Inflammatory macrophage treated with lipopolysaccharide for 4 hours (primary cell): Measurements from ENCODE around the gene MYOC.
"Not testable (repeated sequence)": the region's sequence is repeated elsewhere in the genome, so short reads cannot be mapped to it uniquely, and the experiment has no call there.

Experiments used
- DNase-seq: peaks from one replicate; pipeline ENCODE4 v3.0.0-alpha.2; 2020

The MYOC gene

DNA sequence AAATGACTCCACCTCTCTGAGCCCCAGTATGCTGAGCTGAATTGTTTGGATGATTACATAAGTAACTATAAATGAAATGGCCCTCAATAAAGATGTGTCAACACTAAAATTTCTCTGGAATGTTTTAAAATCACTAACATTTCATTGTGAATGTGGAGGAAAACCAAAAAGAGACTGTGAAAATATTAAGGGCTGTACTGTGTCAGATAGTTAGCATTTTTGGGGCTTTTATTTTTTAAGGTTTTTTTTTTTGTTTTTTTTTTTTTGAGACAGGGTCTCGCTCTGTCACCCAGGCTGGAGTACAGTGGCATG lies 6.3 kb downstream of the MYOC start:
- no peak for DNase-seq

DNA sequence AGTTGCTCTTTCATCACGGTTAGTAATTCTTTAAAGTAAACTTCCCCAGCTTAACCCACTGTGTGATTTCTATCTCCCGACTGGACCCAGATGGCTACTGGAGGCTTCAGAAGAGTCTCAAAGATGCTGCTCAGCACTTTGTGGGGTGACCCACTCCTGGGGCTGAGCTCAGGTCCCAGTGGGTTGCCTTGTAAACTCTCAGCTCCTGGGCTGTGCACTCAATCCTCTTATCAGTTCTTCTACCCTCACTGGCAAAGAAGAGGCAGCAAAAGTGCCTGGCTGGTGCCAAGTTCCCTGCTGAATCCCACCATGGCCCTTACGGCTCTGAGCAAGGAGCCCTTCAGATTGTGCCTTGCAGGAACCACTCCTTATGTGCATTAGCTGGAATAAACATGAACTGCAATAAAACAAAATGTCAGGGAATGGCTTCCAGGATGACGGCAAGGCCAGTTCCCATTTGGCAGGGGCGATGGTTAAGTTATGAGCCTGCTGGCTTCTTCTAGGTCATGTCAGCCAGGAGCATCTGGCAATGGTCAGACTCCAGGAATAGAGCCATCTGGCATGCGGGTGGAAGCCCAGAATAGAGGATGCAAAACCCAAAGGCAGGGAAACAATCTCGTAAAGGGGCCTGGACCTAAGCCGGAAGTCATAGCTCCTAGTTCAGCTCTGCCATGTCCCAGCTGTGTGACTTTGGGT lies 6.8 kb downstream of the MYOC start:
- no peak for DNase-seq

DNA sequence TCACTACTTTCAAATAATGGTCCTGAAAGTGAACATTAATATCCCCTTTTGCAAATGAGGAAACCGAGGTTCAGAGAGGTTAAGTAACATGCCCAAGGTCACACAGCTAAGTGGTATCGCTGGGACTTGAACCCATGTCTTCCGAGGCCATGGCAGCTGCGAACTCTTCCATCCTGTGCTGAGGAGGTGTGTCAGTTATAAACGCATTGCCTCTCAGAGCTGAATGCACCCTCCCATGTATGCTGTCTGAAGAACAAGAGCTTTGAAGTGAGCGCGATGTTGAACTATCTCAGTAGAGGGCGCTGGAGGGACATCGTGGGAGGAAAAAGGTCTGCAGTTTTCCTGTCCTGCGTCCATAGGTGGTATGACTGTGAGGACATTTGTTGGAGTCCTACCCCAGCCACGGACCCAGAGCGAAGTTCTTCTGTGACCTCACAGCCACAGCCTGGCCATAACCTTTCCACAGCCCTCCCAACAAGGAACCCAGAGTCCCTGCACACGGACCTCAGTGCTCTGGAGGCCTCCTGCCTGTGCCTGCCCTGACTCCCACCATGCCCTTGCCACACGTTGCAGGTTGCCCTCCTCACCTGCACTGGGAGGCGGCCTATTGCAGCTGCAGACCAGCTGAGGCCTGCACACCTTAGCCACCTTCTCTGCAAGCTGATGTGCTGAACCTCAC lies 7.5 kb downstream of the MYOC start:
- DNase-seq, result peak; percentile 65

DNA sequence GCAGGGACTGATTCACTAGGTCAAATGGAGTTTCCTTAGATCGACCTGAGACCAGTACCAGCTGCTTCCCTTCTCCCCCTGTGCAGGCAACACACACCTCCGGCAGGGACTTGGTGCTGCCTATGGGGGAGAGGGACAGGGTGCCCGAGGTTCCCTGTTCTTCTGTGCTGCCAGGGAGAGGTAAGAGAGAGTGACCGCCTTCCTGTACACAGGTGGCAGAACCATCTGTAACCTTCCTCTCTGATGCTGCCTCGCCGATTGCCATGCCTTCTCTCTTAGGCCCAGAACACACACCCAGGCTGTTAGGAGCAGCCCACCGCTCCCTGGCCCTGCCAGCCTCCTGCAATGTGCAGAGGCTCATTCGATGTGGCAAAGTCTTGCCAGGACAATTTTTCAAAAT lies 9.3 kb downstream of the MYOC start:
- no peak for DNase-seq

DNA sequence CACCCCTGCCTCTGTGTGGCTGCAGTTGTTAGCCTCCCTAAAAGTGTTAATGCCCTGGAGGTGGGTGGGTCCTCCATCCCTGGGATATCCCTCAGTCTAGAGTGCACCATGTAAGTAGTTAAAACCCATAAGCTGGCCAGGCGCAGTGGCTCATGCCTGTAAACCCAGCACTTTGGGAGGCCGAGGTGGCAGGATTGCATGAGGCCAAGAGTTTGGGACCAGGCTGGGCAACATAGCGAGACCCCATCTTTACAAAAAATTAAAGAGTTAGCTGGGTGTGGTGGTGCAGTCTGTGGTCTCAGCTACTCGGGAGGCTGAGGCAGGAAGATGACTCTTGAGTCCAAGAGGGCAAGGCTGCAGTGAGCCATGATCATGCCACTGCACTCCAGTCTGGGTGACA lies 10.3 kb downstream of the MYOC start:
- DNase-seq, result no peak

DNA sequence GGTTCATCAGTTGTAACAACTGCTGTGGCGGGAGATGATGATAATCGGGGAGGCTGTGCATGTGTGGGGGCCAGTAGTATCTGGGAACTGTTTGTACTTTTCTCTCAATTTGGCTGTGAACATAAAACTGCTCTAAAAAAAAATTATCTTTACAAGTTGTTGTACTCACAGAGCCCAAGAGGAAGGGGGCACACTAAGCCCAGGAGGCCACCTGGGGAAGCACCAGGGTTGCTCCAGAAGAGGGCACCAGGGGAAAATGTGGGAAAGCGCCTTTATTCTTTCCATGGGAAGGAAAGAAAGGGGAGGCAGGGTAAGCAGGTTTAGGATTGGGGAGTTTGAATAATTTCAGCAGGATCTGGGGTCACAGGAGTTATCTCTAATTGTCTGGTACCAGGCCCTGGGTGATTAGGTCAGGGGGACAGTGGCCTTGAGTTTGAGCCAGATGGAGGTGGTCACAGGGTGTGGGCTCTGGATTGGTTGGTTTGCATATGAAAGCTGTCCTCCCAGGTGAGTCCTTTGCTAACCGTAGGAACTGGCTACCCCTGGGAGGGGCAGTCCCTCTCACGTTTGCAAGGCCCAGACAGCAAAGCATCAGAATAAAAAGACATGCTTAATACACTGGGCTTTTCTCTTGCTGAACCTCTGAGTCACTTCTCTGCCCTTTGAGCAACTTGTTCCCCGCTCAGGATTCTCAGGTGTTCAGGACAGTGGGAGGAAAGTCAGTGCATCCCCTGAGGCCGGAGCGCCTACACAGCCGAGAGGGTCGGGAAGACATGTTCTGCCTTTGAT lies 11.2 kb downstream of the MYOC start:
- no peak for DNase-seq

DNA sequence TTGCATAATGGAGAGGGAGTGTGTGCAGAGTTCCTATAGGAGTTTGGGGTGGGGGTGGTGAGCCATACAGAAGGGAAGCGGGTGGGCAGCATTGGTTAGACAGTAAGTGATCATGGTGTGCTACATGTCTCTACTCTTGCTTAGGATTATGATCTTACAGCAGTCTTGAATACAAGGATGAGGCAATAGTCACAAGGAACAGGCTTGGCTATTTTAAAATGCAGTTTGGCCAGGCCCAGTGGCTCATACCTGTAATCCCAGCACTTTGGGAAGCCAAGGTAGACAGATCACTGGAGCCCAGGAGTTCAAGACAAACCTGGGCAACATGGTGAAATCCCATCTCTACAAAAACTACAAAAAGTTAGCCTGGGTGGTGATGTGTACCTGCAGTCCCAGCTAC lies 12.3 kb downstream of the MYOC start:
- no peak for DNase-seq

GRCh38 chr1:171637928-171638576 lies 14.4 kb downstream of the MYOC start:
- DNase-seq, result no peak

DNA sequence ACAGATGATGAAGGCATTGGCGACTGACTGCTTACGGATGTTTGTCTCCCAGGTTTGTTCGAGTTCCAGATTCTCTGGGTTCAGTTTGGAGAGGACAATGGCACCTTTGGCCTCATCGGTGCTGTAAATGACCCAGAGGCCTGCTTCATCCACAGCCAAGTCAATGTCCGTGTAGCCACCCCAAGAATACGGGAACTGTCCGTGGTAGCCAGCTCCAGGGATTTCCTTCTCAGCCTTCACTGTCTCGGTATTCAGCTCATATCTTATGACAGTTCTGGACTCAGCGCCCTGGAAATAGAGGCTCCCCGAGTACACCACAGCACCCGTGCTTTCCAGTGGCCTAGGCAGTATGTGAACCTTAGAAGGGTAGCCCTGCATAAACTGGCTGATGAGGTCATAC lies 16.3 kb downstream of the MYOC start:
- no peak for DNase-seq

DNA sequence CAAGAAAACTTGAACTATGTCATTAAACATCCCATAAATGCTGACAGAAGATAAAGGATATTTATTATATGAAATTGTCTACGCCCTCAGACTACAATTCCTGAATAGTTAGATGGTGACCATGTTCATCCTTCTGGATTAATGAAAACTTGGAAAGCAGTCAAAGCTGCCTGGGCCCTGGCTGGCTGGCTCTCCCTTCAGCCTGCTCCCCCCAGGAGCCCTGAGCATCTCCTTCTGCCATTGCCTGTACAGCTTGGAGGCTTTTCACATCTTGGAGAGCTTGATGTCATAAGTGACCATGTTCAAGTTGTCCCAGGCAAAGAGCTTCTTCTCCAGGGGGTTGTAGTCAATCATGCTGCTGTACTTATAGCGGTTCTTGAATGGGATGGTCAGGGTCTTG lies 16.8 kb downstream of the MYOC start:
- DNase-seq, result no peak

- DNase-seq, result no peak
Observed at GRCh38 chr1:171628225-171628624, 24.3 kb downstream of the MYOC start.

DNA sequence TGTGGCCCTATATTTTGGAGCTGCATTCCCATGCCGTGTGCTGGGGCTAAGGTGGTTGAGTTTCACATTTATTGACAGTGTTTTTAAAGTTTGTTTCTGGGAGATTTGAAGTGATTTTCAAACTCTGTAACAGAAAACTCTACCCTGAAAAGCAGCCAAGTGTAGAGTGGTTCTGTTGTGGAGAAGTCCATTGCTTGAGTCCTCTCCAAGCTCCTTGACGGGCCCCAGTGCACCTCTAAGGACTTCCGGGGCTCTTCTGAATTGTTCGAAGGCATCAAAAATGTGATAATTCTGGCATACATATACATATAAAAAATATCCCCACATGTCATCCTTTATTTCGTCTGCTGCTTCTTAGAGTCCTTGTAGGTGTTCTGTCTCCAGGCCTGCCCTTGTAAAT lies 25.5 kb downstream of the MYOC start:
- no peak for DNase-seq

DNA sequence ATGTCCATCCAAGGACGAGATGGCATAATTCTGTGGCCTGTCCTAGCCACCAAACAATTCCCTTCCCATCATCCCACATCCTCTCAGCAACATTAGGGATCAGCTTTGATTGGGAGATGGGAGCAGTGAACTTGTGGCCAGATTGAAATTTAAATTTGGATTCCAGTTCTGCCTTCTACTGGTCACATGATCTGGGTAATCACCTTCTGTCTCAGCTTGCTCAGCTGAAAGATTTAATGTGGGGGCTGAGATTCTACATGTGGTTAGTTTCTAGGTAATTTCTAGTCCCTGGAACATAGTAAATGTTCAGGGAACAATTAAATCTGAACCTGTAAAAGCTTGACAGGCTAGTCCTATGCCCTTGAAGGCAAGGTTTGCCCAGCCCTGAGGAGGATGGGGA lies 27.3 kb downstream of the MYOC start:
- DNase-seq, result no peak

- no peak for DNase-seq
Observed at GRCh38 chr1:171623651-171624331, 28.7 kb downstream of the MYOC start.

DNA sequence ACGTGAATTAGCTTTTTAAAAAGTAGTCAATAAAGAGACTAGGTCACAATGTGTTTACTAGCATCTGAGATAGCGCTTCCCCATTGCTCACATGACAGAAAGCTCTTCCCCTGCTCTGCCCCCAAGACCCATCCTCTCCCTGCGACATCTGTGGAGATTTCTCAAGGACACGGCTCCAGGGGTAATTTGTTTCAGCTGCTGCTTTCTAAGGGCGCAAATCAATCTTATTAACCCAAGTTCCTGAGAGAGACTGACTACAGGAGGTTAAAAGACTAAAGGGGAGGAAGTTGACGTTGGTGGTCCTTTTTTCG lies 30.4 kb downstream of the MYOC start, which contains the start of gene MYOCOS:
TSS of gene MYOCOS (plus strand) at position 92 of the 311 bp plus-strand sequence. CDS start 1,641 bp downstream, outside the sequence.
- no peak for DNase-seq

GRCh38 chr1:171616586-171616985 lies 35.9 kb downstream of the MYOC start:
- DNase-seq, result no peak

GRCh38 chr1:171615122-171615906 lies 37.2 kb downstream of the MYOC start:
- not testable (repeated sequence) for DNase-seq

GRCh38 chr1:171613282-171613681 lies 39.2 kb downstream of the MYOC start:
- DNase-seq, result no peak

- no peak for DNase-seq
Observed at GRCh38 chr1:171611306-171611705, 41.2 kb downstream of the MYOC start.

GRCh38 chr1:171610385-171610784 lies 42.1 kb downstream of the MYOC start:
- peak; percentile 48 for DNase-seq

DNA sequence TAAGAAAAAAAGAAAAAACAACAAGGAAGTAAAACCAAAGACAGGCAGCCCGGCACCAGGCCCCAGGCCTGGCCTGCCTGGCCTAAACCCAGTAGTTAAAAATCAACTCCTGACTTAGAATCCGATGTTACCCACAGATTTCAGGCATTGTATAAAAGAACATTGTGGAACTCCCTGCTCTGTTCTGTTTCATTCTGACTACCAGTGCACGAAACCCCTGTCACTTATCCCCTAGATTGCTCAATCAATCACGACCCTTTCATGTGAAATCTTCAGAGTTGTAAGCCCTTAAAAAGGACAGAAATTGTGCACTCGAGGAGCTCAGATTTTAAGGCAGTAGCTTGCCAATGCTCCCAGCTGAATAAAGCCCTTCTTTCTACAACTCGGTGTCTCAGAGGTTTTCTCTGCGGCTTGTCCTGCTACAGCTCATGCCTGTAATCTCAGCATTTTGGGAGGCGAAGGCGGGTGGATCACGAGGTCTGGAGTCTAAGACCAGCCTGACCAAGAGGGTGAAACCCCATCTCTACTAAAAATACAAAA lies 46.0 kb downstream of the MYOC start:
- DNase-seq, result no peak

- not testable (repeated sequence) for DNase-seq
Observed at GRCh38 chr1:171603042-171603441, 49.4 kb downstream of the MYOC start.
